T47D (cell line): ENCODE data around the gene CRADD.
A peak's percentile ranks its signal among the peaks of the same experiment; 100 is the strongest.

Source experiments
- DNase-seq, 2 experiments: peaks; one replicate each; pipeline versions ENCODE4 v3.0.0 to v3.0.0-alpha.2; 2011 to 2012; ENCODE audit warnings: low read depth in 1 of 2, low spot score in 1 of 2
- JUND ChIP-seq: IDR thresholded peaks from 2 replicates; pipeline ENCODE4 v1.6.1; 2012; ENCODE audit warnings: low read depth
- in situ Hi-C: cut with HindIII; loops from 2 replicates; pipeline ENCODE4 v1.10.0; 2016; ENCODE audit warnings: low sequenced_read_pairs, low pct_unique_long_range_greater_than_20kb

CRADD gene

DNA sequence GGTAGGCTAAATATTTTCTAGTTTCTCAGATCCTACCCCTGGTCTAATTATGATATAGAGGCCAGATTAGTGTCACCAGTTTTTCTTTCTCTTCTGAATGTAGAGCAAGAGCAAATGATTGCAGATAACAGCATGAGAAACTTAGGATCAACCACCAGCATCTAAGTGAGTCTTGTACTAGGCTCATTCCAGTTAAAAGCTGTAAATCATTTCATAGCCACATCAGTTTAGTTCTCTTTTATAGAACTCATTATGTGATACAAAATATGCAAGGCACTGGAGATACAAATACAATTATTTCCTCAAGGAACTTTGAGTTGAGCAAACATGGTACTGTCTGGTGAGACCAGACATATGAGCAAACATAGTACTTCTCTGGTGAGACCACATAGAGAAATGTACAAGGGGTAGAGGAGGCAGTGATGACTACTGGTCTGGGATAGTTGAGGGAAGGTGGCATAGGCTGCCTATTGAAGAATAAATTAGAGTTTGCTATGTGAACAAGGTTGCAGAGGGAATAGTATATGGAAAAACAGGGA, 59.5 kb downstream of the CRADD start:
- in situ Hi-C loops: no loop called here
- TF ChIP-seq JUND: no peak
- DNase-seq: no peak

DNA sequence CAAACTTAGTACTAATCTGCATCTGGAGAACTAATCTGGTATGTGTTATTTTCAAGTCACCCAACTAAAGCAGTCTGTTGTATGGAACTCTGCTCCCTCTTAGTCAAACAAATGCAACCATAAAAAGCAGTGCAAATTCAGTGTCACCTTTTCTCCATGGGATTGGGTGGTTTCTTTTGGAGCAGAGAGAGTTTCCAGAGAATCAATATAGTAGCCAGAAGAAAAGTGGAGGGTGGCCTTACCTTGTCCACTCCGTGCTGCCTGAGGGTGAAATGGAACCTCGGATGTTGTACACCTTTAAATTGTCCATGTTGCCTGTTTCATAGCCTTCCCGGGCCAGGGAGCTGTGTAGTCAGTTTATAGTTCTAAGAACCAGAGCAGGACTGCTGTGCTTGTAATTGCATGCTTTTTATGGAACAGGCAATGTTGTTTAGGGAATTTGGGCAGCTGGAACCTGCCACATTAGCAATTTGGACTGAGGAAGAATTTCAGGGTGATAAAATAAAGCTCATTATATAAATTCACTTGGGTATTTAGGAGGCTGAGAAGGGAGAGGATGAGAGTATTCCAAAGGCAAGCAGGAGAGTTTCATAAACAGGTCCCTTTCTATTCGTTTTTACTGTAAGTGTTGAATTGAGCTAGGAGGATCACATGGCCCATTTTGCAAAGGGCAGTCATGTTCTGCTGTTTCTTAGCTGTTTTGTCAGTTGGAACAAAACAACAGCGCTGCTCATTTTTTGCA, 60.5 kb downstream of the CRADD start:
- no peak for TF ChIP-seq JUND
- no peak for DNase-seq
- in situ Hi-C loops: no loop called here

DNA sequence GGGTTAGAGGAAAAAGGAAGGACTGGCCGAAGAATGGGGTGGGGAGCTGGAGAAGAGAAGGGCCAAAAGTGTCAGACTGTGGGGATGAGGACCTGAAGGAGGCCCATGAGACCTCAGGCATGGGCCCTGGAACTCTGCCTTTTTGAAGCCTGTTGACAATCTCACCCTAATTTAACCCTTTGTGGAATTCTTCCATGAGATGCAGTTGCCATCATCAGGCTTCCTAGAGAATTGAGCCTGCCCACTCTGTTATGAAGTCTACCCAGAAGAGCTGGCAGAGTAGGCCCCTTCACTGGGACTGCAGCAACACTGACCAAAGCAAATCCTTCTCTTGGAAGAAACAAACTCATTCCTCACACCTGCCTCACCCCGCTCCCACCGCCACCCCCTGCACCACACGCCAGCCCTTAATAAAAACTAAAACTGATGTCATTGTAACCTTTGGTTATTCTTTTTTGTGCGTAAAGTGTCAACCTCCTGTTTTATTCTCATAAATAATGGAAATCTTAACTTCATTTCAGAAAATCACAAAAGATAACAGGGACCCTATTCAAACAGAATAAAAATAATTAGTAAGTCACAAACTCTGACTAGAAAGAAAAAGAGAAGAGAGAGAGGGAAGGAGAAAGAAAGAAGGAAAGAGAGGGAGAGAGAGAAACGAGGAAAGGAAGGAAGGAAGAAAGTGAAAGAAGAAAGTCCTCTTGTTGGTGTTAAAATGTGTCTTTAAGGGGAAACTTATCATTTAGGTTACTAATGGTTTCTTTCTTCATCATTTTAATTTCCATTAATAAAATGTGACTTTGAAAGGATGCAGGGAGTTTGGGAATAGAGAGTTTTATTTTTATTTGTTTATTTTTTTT, 61.3 kb downstream of the CRADD start:
- DNase-seq: no peak
- in situ Hi-C loops: no loop called here
- no peak for TF ChIP-seq JUND

DNA sequence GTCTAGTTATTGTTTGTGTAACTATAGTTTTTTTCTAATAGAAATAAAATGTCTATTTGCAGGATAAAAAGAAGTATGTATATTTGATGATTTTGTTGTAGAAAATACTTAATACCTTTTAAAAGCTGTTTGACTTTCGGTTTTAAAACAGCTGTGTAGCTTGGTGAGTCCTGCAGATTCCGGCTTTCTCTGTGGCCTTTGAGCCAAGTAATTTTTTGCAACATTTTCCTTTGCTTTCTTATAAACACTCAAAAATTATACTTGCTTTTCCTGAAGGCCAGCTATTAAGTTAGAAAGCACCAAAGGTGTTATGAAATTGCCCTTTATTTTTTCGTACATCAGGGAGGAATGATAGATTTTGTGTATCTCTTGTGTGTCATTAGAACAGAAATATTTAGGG, 63.6 kb downstream of the CRADD start:
- TF ChIP-seq JUND: no peak
- DNase-seq: no peak
- in situ Hi-C loops: no loop called here

DNA sequence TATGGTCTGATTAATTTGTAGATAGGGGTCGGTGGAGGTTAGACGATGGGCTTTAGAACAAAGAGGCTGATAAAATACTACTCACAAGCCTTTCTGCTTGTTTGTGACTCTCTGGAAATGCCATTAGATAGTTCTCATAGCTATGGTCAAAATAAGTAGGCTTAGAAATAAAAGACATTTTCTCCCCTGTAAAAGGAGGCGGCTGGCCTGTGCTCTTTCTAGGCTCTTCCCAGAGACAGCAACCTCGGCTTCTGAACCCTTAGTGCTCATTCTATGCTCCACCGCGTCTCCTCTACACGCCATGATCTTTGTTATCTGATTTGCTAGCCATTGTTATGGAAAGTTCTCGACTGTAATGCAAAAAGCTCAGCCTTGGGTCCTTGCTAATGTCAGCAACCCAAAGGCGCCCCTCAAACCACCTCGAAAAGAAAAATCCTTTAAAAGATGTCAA, 64.5 kb downstream of the CRADD start:
- in situ Hi-C loops: no loop called here
- no peak for TF ChIP-seq JUND
- DNase-seq: no peak

DNA sequence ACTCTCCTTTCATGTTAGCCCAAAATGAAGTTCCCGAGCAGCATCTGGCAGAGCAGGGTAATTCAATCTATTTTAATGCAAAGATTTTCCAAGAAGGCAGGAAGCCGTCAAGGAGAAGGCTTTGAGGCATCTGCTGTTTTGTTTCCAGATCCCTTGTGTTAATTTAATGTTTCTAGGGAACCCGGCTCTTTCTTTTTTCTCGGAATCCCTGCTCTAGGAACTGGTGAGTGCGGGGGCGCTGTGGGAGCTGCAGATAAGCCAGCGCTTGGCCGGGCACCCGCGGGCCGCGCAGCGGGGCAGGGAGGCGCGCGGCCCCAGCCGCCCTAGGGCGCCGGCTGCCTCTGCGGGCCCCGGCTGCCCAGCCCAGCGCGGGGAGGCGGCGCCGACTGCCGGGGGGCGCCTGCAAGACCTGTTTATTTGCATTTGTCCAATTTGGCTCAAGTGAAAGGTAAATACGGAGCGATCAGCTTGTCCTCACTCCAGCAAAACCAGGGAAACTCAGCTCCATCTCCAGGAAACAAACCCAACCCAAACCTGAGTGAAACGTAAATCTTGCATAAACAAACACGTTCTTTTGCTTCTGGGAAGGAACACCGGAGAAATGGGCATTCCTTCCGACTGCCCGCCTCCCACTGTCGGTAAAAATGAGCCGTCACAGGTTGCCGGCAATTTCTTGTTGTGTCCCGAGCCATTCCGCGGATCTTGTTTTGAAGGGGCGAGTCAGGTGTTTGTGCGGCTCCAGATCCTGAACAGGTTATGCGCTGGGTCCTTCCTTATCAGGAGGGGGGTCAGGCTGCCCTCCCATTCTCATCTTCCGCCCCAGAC, 65.1 kb downstream of the CRADD start:
- no peak for TF ChIP-seq JUND
- DNase-seq: peak; percentile 64 to 73
- in situ Hi-C loops: no loop called here

DNA sequence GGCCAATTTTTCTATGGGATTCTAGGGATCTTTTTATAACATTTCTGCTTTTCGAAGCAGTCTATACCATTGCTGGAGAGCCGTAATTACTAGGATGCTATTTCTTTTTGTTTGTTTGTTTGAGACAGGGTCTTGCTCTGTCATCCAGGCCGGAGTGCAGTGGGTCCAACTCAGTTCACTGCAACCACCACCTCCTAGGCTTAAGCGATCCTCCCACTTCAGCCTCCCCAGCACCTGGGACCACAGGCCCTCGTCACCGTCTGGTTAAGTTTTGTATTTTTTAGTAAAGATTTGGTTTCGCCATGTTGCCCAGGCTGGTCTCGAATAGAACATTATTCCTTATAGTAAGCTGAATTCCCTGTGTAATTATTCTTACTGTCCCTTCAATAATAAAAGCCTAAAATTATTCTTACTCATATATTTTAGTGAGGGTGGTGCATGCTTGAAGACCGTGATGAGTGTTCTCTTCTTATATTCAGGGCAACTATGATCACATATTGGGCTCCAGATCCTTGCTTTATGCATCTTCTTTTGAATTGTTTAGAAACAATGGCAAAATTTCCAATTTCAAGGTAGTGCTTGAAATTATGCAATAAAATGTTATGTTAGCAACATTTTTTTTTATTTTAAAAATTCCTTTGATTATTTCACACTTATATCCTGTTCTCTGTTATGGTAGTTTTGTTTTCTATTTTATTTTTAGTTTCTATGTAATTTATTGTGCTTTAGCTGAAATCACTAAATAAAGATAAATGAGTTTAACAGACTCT, 66.2 kb downstream of the CRADD start:
- in situ Hi-C loops: no loop called here
- no peak for DNase-seq
- no peak for TF ChIP-seq JUND

DNA sequence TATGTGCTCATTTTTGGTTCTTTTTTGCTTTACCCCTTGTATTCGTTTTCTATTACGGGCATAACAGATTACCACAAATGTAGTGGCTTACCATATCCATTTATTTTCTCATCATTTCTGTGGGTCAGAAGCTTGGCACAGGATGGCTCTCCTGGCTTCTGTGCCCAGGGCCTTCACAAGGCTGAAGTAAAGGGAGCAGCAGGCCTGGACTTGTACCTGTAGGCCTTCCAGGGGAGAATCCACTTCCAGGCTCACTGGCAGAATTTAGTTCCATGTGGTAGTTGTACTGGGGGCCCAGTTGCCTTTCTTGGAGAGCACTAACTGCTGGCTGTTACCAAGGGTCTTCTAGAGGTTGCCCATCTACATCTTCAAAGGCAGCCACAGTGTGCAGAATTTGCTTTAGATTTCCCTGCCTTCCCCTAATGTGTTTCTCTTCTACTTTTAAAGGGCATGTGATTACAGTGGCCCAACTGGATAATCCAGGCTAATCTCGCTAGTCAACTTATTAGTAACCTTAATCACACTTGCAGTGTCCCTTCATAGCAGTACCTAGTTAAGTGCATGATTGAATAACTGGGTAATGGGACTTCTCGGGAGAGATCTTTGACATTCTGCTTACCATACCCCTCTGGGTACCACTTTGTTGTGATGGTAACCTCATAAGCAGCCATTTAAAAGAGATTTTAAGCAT, 67.0 kb downstream of the CRADD start:
- in situ Hi-C loops: no loop called here
- no peak for DNase-seq
- no peak for TF ChIP-seq JUND

DNA sequence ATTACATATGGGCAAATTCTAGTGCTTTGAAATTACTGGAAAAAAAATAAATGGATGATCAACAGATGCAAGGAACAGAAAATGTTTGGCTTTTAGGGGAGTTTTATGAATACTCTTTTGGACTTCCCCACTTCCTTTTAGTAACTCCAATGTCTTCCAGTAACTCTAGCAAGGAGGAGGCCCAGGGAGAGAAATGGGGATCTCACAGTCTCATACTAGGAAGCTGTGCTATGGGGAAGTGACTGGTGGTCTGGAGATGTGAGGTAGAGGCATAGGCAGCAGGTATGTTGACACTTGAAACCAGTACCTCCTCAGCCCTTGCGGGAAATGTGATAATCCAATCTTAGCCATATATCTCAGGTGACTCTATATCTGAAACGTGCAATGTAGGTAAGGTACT, 68.1 kb downstream of the CRADD start:
- in situ Hi-C loops: no loop called here
- no peak for DNase-seq
- TF ChIP-seq JUND: no peak

DNA sequence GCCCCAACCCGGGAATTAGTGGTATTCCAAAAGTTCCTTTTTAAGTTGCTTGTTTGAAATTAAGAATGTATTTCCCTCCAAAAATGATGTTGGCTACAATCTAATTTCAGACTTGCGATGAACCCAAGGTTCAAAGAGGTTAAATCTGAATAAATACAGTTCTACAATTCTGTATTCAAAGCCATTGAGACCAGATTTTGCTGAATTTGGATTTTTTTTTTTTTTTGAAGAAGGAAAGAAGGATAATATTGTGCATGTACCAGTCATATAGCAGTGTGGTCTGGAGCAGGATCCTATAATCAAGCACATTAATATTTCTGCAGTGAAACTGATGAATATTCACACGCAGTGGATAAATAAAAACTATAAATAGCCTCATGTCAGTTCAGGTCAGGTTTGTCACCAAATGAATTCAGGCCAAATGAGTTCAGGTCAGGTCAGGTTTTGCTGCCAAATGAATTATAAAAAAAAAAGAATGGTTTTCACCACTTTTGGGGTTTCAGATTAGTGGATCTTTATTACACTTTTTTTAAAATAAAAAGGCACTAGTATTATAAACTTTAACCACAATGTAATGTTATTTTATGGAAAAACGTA, 69.5 kb downstream of the CRADD start:
- TF ChIP-seq JUND: no peak
- no peak for DNase-seq
- in situ Hi-C loops: no loop called here
